22Rv1 (cell line): Measurements from ENCODE around the gene VSIG10L.

Source experiments
- H3K27ac ChIP-seq: fragments of 450-650 bp; 2 replicates; pipeline ENCODE4 v1.5.1; 2017
- ZFX ChIP-seq: fragments of 450-650 bp; IDR thresholded peaks from 2 replicates; pipeline ENCODE4 v1.6.1; 2017; ENCODE audit warnings: antibody characterized with exemption, borderline replicate concordance
- TF ChIP-seq, protein P1 (sequence below): fragments of 450-650 bp; IDR thresholded peaks from 2 replicates; pipeline ENCODE4 v1.5.1; 2017; ENCODE audit warnings: mild to moderate bottlenecking

VSIG10L gene

DNA sequence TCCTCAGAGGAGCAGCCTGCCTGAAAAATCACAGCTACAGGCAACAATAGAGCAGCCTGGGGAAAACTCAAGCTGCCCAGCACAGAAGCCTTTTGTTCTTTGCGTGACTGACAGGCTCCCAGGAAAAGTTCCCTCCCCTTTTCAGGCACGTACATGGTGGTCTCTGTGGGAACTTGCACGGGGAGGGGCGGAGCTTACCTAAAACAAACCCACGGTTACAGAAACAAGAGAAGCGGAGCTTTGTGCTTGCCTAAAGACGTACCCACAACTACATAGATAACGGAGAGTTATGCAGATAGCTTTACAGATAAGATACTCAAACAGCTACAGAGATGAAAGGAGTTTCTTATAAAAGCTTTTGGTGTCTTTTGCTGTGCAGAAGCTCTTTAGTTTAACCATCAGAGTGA, 12.8 kb upstream of the VSIG10L start:
- TF ChIP-seq ZFX, result no peak
- TF ChIP-seq, protein P1, sequence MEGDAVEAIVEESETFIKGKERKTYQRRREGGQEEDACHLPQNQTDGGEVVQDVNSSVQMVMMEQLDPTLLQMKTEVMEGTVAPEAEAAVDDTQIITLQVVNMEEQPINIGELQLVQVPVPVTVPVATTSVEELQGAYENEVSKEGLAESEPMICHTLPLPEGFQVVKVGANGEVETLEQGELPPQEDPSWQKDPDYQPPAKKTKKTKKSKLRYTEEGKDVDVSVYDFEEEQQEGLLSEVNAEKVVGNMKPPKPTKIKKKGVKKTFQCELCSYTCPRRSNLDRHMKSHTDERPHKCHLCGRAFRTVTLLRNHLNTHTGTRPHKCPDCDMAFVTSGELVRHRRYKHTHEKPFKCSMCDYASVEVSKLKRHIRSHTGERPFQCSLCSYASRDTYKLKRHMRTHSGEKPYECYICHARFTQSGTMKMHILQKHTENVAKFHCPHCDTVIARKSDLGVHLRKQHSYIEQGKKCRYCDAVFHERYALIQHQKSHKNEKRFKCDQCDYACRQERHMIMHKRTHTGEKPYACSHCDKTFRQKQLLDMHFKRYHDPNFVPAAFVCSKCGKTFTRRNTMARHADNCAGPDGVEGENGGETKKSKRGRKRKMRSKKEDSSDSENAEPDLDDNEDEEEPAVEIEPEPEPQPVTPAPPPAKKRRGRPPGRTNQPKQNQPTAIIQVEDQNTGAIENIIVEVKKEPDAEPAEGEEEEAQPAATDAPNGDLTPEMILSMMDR, result no peak
- H3K27ac ChIP-seq, result no peak overlapping the region

GRCh38 chr19:51354103-51354741, 12.3 kb upstream of the VSIG10L start:
- no peak for TF ChIP-seq ZFX
- TF ChIP-seq, protein P1, result no peak
- H3K27ac ChIP-seq, result no peak overlapping the region

DNA sequence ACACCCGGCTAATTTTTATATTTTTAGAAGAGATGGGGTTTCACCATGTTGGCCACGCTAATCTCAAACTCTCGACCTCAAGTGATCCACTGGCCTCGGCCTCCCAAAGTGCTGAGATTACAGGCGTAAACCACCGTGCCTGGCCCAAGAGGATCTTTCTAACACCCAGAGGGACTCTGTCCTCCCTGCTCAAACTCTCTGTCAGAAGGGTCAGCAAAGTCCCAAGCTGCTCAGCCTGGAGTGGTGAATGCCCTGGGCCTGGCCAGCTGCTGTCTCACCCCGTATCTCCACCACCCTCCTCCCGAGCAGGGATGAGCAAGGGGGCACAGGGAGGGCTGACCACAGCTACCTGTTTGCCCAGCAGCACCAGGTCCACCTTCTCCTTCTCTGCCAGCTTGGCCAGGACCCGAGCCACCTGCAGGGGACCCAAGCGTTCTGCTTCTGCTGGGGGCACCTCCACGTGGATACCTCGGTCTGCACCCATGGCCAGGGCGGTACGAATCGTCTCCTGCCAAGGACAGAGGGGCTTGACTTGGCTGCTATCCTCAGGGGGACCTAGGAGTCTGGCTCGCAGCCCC, 10.9 kb upstream of the VSIG10L start:
- H3K27ac ChIP-seq, result no peak overlapping the region
- TF ChIP-seq, protein P1, result no peak
- no peak for TF ChIP-seq ZFX

DNA sequence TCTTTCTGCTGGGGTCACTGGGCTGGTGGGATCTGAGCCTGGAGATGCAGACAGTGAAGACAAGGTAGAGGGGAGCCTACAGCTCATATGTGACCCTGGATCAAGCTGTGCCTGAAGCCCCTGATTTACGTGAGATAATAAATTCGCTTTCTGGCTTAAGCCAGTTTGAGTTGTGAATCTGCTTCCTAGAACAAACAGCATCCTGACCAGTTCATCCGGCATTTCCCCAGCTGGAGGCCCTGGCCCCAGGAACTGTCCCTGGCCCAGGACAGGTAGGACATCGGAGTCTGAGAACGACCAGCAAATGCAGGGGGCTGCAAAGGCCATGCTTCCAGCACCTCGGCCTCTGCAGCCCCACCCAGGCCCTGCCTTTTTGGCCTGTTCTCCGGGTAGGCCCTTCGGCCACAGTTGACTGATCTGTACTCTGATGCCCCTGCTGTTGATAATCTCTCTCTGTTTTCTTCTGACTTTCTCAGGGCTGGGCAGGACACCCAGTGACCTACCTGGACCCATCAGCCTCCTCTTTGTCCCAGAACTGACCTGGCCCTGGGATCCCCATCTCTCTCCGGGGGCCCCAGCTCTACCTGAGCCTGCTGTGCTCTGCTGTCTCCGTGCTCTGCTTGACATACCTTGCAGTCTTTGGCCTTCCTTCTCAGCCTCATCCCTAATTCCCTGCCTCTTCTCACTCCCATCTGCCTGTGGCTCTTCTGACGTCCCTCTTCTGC, 9.5 kb upstream of the VSIG10L start:
- H3K27ac ChIP-seq, result no peak overlapping the region
- TF ChIP-seq, protein P1, result no peak
- no peak for TF ChIP-seq ZFX

DNA sequence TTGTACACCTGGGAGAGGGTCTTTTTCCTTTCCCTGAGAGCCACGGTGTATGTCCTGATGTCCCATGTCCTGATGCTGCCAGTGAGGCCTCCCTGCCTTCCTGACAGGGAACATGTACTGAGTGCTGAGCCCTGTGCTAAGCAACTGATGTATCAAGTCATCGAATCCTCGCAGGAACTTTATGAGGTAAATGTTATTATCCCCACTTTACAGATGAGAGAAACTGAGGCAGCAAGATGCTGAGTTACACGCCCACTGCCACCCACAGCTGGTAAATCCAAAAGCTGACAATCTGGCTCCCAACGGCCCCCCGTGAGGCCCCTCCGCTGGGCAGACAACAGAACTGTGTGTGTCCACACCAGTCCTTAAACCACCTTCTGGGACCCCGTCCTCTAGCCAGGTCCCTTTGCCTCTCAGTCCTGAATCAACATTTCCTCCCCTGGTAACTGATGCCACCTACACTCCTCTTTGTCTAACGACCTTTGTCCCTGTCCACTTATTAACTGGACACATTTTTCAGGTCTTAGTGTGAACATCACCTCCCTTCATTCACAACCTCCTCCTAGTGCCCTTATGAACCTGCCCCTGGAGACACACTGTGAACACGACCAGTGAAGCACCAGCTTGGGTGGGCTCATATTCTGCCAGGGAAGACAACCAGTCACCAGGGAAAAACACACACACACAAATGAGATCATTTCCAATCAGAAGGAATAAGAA, 5.4 kb upstream of the VSIG10L start:
- no peak overlapping the region for H3K27ac ChIP-seq
- TF ChIP-seq, protein P1, result no peak

- H3K27ac ChIP-seq, result no peak overlapping the region
- TF ChIP-seq, protein P1, result peak; percentile 20; the same call in 1 of the 2 replicates
- no peak for TF ChIP-seq ZFX
Measured at GRCh38 chr19:51346742-51347141, 4.8 kb upstream of the VSIG10L start.
